ENCODE results near the gene TTC39A.

TTC39A gene

GRCh38 chr1:51330331-51331201 is at the start of gene TTC39A:
TTC39A (minus strand) TSS chr1:51330562; CDS start chr1:51330477, 85 bp downstream.
- DNase-seq: no peak

- DNase-seq: no peak
Observed at GRCh38 chr1:51378871-51379270, 48.5 kb upstream of the TTC39A start.

GRCh38 chr1:51373898-51374297 is 43.5 kb upstream of the TTC39A start:
- DNase-seq: no peak

GRCh38 chr1:51372561-51372960 is 42.2 kb upstream of the TTC39A start:
- no peak for DNase-seq

GRCh38 chr1:51369171-51369570 is 38.8 kb upstream of the TTC39A start:
- no peak for DNase-seq

- no peak for DNase-seq
Observed at GRCh38 chr1:51365774-51366173, 35.4 kb upstream of the TTC39A start.

- DNase-seq: no peak
Observed at GRCh38 chr1:51359879-51360278, 29.5 kb upstream of the TTC39A start.

- DNase-seq: no peak
Observed at GRCh38 chr1:51355382-51355781, 25.0 kb upstream of the TTC39A start.

GRCh38 chr1:51354416-51354815 is 24.1 kb upstream of the TTC39A start:
- DNase-seq: no peak

- no peak for DNase-seq
Observed at GRCh38 chr1:51351907-51352306, 21.5 kb upstream of the TTC39A start.

GRCh38 chr1:51349862-51350261 is 19.5 kb upstream of the TTC39A start:
- no peak for DNase-seq

- no peak for DNase-seq
Observed at GRCh38 chr1:51348147-51348527, 17.8 kb upstream of the TTC39A start.

- DNase-seq: no peak
Observed at GRCh38 chr1:51347398-51348146, 17.2 kb upstream of the TTC39A start.

- no peak for DNase-seq
Observed at GRCh38 chr1:51346086-51346942, 16.0 kb upstream of the TTC39A start.

GRCh38 chr1:51345300-51345687 is 14.9 kb upstream of the TTC39A start:
- no peak for DNase-seq

GRCh38 chr1:51344602-51345299 is 14.4 kb upstream of the TTC39A start:
- DNase-seq: no peak

GRCh38 chr1:51344276-51344601 is 13.9 kb upstream of the TTC39A start:
- no peak for DNase-seq

- no peak for DNase-seq
Observed at GRCh38 chr1:51343624-51344023, 13.3 kb upstream of the TTC39A start.

- no peak for DNase-seq
Observed at GRCh38 chr1:51342591-51343206, 12.3 kb upstream of the TTC39A start.

GRCh38 chr1:51341876-51342496 is 11.6 kb upstream of the TTC39A start:
- no peak for DNase-seq

- no peak for DNase-seq
Observed at GRCh38 chr1:51340380-51340779, 10.0 kb upstream of the TTC39A start.

- no peak for DNase-seq
Observed at GRCh38 chr1:51336711-51337110, 6.3 kb upstream of the TTC39A start.
